Mammary epithelial cell (primary cell): Measurements from ENCODE around the gene KRTAP12-3.

Experiments used
- CTCF ChIP-seq, 2 donors: IDR thresholded peaks in 1 of 2; conservative IDR thresholded peaks in 1 of 2; 2 replicates each; pipeline ENCODE4 v1.5.1; 2011 to 2012; ENCODE audit warnings: inconsistent platforms in 2 of 2, low read length in 2 of 2, mild to moderate bottlenecking in 2 of 2, control low read depth in 1 of 2, low read depth in 1 of 2; ENCODE audit not compliant: insufficient read depth in 1 of 2; ENCODE audit errors: extremely low read depth in 1 of 2
- EZH2 ChIP-seq: IDR thresholded peaks from 2 replicates; pipeline ENCODE4 v1.6.1; 2012; ENCODE audit warnings: low read length, inconsistent platforms, borderline replicate concordance

- TF ChIP-seq CTCF (conservative IDR thresholded peaks at IDR 0.05 in 1 of 2, IDR thresholded peaks at IDR 0.05 in 1 of 2; ENCODE audit: extremely low read depth in 1 of 2, insufficient read depth in 1 of 2, low read depth in 1 of 2, low read length in 2 of 2) (no peak), EZH2 (no peak)
These were observed 7.3 kb upstream of the KRTAP12-3 start for GRCh38 chr21:44650265-44650972.
